Measurements from ENCODE around the gene FAM163B.

Gene FAM163B

DNA sequence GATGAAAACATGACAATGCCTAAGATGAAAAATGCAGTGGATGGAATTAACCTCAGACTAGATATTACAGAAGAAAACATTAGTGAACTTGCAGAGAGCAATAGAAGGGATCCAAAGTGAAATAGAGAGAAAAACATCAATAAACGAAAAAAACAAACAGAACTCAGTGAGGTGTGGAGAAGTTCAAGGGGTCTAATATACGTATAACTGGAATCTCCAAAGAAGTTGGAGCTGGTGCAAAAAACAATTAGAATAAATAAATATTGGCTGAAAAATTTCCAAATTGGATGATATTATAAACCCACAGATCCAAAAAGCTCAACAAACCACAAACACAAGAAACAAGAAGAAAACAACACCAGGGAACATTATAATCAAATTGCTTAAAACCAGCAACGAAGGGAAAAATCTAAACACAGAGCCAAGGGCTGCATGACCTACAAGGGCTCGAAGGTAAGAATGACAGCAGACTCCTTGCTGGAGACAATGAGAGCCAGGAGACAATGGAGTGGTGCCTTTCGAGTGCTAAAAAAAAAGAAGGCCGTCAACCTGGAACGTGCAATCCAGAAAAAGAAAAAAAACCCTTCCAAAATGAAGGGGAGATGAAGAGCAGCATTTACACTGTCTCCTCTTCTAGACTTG lies 11.8 kb downstream of the FAM163B start:
- DNase-seq, result peak in 1 of 2 experiments; percentile 33

GRCh38 chr9:133595910-133596309 lies 13.3 kb downstream of the FAM163B start:
- no peak for DNase-seq

DNA sequence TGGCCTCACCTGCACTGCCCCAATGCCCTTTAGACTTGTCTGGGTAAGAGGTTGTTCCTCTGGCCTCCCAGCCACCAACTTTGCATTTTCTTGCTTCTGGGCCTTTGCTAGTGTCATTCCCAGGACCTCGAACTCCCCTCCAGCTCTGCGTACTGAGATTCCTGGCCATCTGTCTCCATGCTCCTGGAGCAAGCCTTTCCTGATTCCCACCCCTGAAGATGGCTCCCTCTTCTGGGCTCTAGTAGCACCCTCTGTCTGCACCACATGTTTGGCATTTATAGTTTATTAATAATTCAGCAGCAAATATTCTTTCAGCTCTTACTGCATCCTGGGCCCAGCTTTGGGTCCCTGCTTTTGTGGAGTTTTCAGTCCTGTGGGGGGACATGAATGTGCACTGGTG lies 14.9 kb downstream of the FAM163B start:
- DNase-seq, result no peak

GRCh38 chr9:133593587-133594253 lies 15.5 kb downstream of the FAM163B start:
- no peak for DNase-seq

- no peak for DNase-seq
Observed at GRCh38 chr9:133592731-133593409, 16.3 kb downstream of the FAM163B start.

GRCh38 chr9:133591985-133592384 lies 17.2 kb downstream of the FAM163B start:
- no peak for DNase-seq

DNA sequence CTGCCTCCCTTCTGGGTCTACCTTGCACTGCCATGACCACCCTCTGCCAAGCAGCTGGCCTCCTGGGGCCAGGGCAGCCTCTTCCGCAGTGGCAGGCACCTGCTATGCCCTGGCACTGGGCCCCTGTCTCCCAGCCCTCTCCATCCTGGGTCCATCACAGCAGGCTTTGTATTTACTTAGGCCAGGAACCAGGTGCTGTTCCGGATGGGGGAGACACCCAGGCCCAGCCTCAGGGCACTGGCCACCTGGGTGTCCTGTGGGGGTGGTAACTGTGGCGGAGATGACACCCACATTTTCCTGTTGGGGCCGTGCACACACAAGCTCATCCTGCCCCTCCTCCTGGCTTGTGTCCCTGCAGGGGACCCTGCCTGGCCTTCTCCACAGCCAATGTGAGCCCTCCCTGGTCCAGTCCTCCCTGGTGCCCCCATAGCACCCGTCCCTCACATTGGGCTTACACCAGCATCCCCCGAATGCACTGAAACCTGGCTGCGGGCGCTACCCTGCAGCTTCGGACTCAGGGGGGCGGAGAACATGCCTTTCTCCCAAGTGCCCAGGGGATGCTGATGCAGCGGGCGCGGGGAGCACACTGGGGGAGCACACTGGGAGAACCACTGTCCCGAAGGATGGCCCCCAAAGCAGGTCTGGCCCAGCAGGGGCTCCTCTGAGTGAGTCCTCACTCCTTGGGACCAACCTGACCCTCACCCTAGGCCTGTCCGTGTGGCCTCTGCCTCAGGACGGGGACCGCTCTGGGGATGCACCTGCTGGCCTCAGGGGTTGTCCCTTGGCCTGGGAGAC lies 17.9 kb downstream of the FAM163B start:
- DNase-seq, result no peak

- DNase-seq, result no peak
Observed at GRCh38 chr9:133590231-133590855, 18.8 kb downstream of the FAM163B start.

- no peak for DNase-seq
Observed at GRCh38 chr9:133589454-133590227, 19.5 kb downstream of the FAM163B start.

GRCh38 chr9:133587466-133587865 lies 21.7 kb downstream of the FAM163B start:
- no peak for DNase-seq

DNA sequence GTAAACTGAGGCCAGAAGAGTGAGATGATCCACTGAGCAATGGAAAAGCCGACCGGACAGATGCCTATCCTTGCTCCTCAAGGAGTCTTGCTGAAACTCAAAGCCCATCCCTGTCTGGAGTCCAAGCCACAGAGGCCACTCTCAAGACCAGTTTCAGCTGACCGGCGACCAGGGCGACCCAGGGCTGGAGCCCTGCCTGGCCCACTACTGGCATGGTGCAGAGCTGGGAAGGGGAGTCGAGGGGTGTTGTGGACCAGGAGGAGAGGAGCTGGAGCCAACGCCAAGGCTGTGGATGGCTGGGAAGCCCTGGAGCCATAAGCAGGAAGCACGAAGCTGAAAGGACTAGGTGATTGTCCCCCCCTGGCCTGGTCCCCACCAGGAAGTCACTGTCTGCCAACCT lies 22.1 kb downstream of the FAM163B start:
- no peak for DNase-seq

- peak in 1 of 2 experiments; percentile 50 for DNase-seq
Observed at GRCh38 chr9:133585481-133586351, 23.5 kb downstream of the FAM163B start.

GRCh38 chr9:133584559-133585476 lies 24.4 kb downstream of the FAM163B start:
- DNase-seq, result peak; percentile 79

DNA sequence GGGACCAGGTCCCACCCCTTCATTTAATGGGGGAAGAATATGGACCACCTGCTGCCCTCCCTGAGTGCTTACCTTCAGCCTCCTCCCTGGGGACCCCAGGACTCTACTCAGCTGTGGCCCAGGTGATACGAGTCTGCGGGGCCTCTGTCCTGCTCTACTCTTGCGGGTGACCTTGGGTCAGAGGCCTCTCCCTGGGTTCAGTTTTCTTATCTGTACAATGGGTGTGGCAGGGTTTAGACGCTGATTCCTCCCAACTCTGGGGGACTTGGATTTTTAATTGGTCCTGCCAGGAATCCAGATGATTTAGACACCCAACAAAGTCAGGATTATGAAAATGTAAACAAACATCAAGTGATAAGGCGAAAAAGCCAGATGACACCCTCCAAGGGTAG lies 25.0 kb downstream of the FAM163B start:
- DNase-seq, result no peak

GRCh38 chr9:133583586-133583985 lies 25.6 kb downstream of the FAM163B start:
- no peak for DNase-seq

DNA sequence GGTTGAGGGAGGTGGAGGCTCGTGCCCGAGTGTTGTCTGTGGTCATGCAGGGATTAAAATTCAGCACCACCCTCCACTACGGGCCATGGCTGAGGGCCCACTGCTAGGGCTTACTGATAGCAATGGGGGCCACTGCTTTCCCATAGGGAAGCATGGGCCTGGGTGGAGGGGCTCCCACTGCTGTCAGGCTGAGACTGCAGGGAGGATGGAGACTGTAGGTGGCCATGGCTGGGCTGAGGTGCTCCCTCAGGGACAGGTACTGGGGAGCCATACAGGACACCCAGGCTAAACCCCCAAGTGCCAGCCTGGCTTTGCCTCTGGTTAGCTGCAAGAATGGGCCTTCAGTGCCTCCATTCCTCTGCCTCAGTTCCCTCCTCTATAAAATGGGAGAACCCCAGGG lies 26.1 kb downstream of the FAM163B start:
- DNase-seq, result no peak

- DNase-seq, result no peak
Observed at GRCh38 chr9:133582501-133583045, 26.6 kb downstream of the FAM163B start.

GRCh38 chr9:133581513-133582343 lies 27.5 kb downstream of the FAM163B start:
- DNase-seq, result no peak

- no peak for DNase-seq
Observed at GRCh38 chr9:133581011-133581410, 28.2 kb downstream of the FAM163B start.
